Body of pancreas (tissue), 4 donors: ENCODE data around the gene EHBP1L1. TPM values are rescaled to one million over a fixed set of nuclear protein-coding genes. Genes with fewer than 3 reads are reported as not detected.
"Not testable (repeated sequence)": the region's sequence is repeated elsewhere in the genome, so short reads cannot be mapped to it uniquely, and the experiment has no call there.

Source experiments
- ATAC-seq: fragments of 150-250 bp; one replicate; pipeline ENCODE4 v1.9.1; 2016
- DNase-seq, 4 donors: peaks; one replicate each; pipeline ENCODE4 v3.0.0-alpha.2; 2019
- H3K27ac ChIP-seq, 4 donors: fragments of 200-600 bp; sonication (generic); 1 replicate in 3 of 4; 2 replicates in 1 of 4; pipeline versions ENCODE4 v1.5.1 to v1.6.1; 2016 to 2019; ENCODE audit warnings: mild to moderate bottlenecking in 1 of 4, mixed read lengths in 1 of 4, moderate library complexity in 1 of 4
- H3K27me3 ChIP-seq, 2 donors: fragments of 200-600 bp; sonication (generic); one replicate each; pipeline ENCODE4 v1.6.0; 2016; ENCODE audit warnings: mild to moderate bottlenecking in 1 of 2
- H3K36me3 ChIP-seq, 2 donors: fragments of 200-600 bp; sonication (generic); replicated peaks in 1 of 2; 2 replicates each; pipeline ENCODE4 v1.5.1; 2016; ENCODE audit warnings: low read depth in 2 of 2; ENCODE audit not compliant: insufficient read depth in 1 of 2
- H3K4me1 ChIP-seq: fragments of 200-600 bp; sonication (generic); one replicate; pipeline ENCODE4 v1.6.0; 2016
- H3K4me3 ChIP-seq, 2 donors: fragments of 200-600 bp; sonication (generic); 1 replicate in 1 of 2; 2 replicates in 1 of 2; pipeline ENCODE4 v1.5.1; 2016 to 2019
- H3K9me3 ChIP-seq, 3 donors: fragments of 200-600 bp; sonication (generic); 1 replicate in 2 of 3; 2 replicates in 1 of 3; pipeline ENCODE4 v1.5.1; 2016
- CTCF ChIP-seq, 7 experiments: fragments of 450-650 bp in 4 of 7; fragments of 200-600 bp in 3 of 7; sonication (generic) in 3 of 7; IDR thresholded peaks; one replicate each; pipeline ENCODE4 v1.5.1; 2016 to 2019; ENCODE audit warnings: antibody characterized with exemption in 7 of 7
- POLR2A ChIP-seq, 3 donors: fragments of 450-650 bp; IDR thresholded peaks; one replicate each; pipeline ENCODE4 v1.6.1; 2016; ENCODE audit warnings: antibody characterized with exemption in 3 of 3, mild to moderate bottlenecking in 2 of 3
- WGBS, 2 donors: methylation state at CpG; one replicate each; pipeline ENCODE4 v1.1.5; 2017; 5-methylcytosine and 5-hydroxymethylcytosine counted together
- intact Hi-C: fragments of 100-400 bp; cut with DNase I; formaldehyde crosslinking; loops from one replicate; pipeline ENCODE4 v1.15.1; 2023
- total RNA-seq, 2 donors: library from RNA; depleted of rRNA; stranded (reverse); fragments of >200 nt; gene quantifications; one replicate each; pipeline ENCODE4 v1.1.0, GENCODE V29; 2016

The EHBP1L1 gene
- total RNA-seq, 2 donors from 2014 or later = 35.0 to 76.1 TPM

DNA sequence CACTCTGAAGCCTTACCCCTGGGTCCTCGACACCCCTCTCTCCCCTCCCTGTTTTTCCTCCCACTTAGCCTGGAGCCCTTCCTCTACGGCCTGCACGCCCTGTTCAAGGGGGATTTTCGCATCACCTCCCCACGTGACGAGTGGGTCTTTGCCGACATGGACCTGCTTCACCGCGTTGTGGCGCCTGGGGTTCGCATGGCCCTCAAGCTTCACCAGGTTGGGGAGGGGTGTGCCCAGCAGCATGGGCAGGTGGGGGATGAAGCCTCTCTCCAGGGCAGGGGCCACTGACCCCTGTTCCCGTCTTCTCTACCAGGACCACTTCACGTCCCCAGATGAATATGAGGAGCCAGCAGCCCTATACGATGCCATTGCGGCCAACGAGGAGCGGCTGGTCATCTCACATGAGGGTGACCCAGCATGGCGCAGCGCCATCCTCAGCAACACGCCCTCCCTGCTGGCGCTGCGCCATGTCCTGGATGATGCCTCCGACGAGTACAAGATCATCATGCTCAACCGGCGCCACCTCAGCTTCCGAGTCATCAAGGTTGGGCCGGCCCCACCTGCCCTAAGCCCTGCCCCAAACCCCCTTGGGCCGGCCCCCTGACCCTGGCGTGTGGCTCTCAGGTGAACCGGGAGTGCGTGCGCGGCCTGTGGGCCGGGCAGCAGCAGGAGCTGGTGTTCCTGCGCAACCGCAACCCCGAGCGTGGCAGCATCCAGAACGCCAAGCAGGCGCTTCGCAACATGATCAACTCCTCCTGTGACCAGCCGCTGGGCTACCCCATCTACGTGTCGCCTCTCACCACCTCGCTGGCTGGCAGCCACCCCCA is 59.3 kb downstream of the EHBP1L1 start:
- no peak overlapping the region for H3K27ac ChIP-seq
- ATAC-seq (no peak), DNase-seq (no peak)
- H3K36me3 ChIP-seq = peaks cover 8 to 20% of the 10 kb centered on the region in 2 donors
- H3K9me3 ChIP-seq = no peaks in the 10 kb centered on the region
- no peak for TF ChIP-seq CTCF (IDR thresholded peaks at IDR 0.05)
- no peak for TF ChIP-seq POLR2A (IDR thresholded peaks at IDR 0.05)
- WGBS, 2 donors = 91 to 93% methylated on average over 22 to 46 of the region's 46 CpGs
- no peaks in the 10 kb centered on the region for H3K27me3 ChIP-seq
- H3K4me3 ChIP-seq = no peak overlapping the region
- intact Hi-C loops = no loop called here
- H3K4me1 ChIP-seq = peaks cover 30% of the 10 kb centered on the region

DNA sequence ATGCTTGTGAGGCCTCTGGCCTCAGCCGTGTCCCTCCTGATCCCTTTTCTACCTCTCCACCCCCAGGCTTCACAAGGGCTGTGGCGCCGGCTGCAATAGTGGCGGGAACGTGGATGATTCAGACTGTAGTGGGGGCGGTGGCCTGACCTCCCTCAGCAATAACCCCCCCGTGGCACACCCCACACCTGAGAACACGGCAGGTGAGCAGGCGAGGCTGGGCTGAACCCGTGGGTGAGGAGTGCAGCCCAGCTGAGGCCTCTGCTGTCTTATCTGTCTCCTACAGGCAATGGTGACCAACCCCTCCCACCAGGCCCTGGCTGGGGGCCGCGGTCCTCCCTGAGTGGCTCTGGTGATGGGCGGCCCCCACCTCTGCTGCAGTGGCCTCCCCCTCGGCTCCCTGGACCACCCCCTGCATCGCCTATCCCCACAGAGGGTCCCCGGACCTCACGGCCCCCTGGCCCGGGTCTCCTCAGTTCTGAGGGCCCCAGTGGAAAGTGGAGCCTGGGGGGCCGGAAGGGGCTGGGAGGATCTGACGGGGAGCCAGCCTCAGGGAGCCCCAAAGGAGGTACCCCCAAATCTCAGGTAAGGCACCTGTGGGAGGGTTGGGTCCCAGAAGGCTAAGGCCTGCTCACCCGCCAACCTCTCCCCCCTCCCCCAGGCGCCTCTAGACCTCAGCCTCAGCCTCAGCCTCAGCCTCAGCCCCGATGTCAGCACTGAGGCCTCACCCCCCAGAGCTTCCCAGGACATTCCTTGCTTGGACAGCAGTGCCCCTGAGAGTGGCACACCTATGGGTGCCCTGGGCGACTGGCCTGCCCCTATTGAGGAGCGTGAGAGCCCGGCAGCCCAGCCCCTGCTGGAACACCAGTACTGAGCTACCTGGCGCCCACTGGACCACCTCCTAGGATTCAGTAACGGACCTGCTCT is 60.5 kb downstream of the EHBP1L1 start:
- DNase-seq = no peak
- H3K27ac ChIP-seq = peak overlapping the region in 1 of 4 donors; percentile 59

GRCh38 chr11:65637032-65637557 is 61.2 kb downstream of the EHBP1L1 start:
- intact Hi-C loops = no loop called here
- H3K36me3 ChIP-seq = peaks cover 8 to 16% of the 10 kb centered on the region in 2 donors
- H3K9me3 ChIP-seq = no peaks in the 10 kb centered on the region
- no peak for ATAC-seq
- 85 to 94% methylated on average over 3 of the region's 3 CpGs for WGBS, 2 donors
- no peaks in the 10 kb centered on the region for H3K27me3 ChIP-seq
- DNase-seq = no peak
- peaks cover 30% of the 10 kb centered on the region for H3K4me1 ChIP-seq
- H3K27ac ChIP-seq = peak overlapping the region; percentile 59 to 83 (median 74)
- TF ChIP-seq CTCF (IDR thresholded peaks at IDR 0.05) (no peak), POLR2A (IDR thresholded peaks at IDR 0.05) (no peak)
- no peak overlapping the region for H3K4me3 ChIP-seq

More for the DNA sequence above, 60.5 kb downstream of the EHBP1L1 start:
- intact Hi-C loops = no loop called here
- Histone ChIP-seq H3K9me3 (no peaks in the 10 kb centered on the region), H3K27me3 (no peaks in the 10 kb centered on the region), H3K36me3 (peaks cover 8 to 16% of the 10 kb centered on the region in 2 donors), H3K4me3 (no peak overlapping the region), H3K4me1 (peaks cover 30% of the 10 kb centered on the region)
- ATAC-seq = no peak
- 82 to 100% methylated on average over 6 to 15 of the region's 28 CpGs for WGBS, 2 donors
- TF ChIP-seq POLR2A (IDR thresholded peaks at IDR 0.05) (no peak), CTCF (IDR thresholded peaks at IDR 0.05) (no peak)

DNA sequence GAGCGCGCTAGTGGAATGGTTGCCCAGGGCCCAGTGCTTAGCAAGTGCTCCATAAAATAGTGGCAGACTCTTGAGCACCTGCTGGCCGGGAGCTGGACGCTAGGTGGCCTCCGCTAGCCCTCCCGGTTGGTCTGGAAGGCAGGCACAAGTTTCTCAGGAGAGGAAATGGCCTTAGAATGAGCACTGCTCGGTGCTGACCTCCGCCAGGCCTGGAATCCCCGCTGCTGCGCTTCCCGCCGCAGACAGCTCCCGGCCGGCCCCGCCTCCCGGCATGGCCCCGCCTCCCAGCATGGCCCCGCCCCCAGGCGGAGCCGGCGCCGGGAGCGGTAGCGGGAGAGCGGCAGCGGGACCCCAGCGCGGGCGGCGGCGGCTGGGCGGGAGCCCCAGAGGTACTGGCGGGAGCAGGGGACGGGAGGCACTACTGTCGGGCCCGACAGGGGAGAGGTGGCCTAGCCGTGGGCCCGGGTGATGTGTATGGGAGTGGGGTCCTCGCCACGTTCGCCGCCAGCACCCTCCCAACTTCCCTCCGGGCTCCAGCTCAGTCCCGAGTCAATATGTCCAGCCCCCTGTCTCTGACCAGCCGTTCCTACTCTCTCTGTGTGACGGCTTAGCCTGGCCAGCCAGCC is 62.1 kb downstream of the EHBP1L1 start, which contains the start of gene SIPA1:
TSS of gene SIPA1 (plus strand) at position 308 of the 626 bp plus-strand sequence. CDS start 2,821 bp downstream, outside the sequence.
- Histone ChIP-seq H3K4me1 (peaks cover 30% of the 10 kb centered on the region), H3K36me3 (peaks cover 8 to 16% of the 10 kb centered on the region in 2 donors), H3K4me3 (peak within 1 kb of the TSS; percentile 30 to 51), H3K27ac (peak within 1 kb of the TSS; percentile 59 to 83 (median 74)), H3K27me3 (no peaks in the 10 kb centered on the region), H3K9me3 (no peaks in the 10 kb centered on the region)
- peak; percentile 91 for ATAC-seq
- TF ChIP-seq CTCF (IDR thresholded peaks at IDR 0.05) (peak in 5 of 7 experiments; percentile 9 to 48 (median 34)), POLR2A (IDR thresholded peaks at IDR 0.05) (peak; percentile 41 to 69 (median 65))
- intact Hi-C loops = no loop called here
- DNase-seq = peak; percentile 77 to 86 (median 82)
- 3 to 15% methylated on average over 9 to 43 of the region's 46 CpGs for WGBS, 2 donors

DNA sequence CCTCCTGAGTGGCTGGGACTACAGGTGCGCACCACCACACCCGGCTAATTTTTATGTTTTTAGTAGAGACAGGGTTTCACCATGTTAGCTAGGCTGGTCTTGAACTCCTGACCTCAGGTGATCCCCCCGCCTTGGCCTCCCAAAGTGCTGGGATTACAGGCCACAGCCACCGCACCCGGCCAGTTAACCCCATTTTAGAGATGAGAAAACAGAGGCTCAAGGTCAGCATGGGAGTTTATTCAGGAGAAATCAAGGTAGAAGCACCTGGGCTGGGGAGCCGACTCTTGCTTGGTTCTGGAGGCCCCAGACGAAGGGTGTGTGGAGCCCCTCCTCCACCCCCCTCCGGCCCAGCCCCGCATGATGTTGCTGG is 63.4 kb downstream of the EHBP1L1 start:
- DNase-seq, H3K27me3 ChIP-seq, ATAC-seq, H3K9me3 ChIP-seq, intact Hi-C loops, H3K4me3 ChIP-seq: not testable (repeated sequence)
- peak overlapping the region in 2 of 4 donors; percentile 76 to 83 for H3K27ac ChIP-seq
- peaks cover 8 to 16% of the 10 kb centered on the region in 2 donors for H3K36me3 ChIP-seq
- WGBS, 2 donors = 84% methylated on average over 8 to 9 of the region's 9 CpGs
- peaks cover 30% of the 10 kb centered on the region for H3K4me1 ChIP-seq
